ENCODE data around the gene CSTF2T.

DNA sequence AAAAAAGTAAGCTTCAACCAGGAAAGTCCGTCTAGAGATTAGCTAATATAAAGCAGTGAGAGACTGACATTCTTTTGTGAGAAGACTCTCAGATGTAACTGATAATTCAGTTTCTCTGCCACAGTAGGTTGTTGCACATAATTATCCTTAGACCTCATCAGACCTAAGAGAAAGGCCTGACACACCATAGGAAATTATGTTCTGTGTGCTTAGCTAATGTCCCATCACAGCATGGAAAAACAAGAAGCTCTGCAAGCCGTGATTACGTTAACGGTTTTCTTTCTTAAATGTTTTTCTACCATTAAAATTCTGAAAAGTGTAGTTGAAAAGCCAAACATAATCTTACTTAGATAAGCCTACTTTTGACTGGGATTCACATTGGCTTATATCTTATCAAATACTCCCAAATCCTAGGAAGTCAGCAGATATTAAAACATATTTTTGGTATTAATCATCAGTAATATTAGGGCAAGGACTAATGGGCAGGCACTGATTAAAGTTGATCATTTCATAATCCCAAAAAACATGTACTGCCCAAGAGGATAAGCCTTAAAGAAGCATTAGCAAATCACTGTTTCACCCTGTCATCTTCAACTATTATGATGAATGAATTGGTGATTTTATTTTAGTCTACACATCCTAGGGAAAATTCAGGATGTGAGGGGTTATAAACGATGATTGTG is 5.2 kb downstream of the CSTF2T start:
- TF ChIP-seq, protein P1, sequence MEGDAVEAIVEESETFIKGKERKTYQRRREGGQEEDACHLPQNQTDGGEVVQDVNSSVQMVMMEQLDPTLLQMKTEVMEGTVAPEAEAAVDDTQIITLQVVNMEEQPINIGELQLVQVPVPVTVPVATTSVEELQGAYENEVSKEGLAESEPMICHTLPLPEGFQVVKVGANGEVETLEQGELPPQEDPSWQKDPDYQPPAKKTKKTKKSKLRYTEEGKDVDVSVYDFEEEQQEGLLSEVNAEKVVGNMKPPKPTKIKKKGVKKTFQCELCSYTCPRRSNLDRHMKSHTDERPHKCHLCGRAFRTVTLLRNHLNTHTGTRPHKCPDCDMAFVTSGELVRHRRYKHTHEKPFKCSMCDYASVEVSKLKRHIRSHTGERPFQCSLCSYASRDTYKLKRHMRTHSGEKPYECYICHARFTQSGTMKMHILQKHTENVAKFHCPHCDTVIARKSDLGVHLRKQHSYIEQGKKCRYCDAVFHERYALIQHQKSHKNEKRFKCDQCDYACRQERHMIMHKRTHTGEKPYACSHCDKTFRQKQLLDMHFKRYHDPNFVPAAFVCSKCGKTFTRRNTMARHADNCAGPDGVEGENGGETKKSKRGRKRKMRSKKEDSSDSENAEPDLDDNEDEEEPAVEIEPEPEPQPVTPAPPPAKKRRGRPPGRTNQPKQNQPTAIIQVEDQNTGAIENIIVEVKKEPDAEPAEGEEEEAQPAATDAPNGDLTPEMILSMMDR (IDR thresholded peaks at IDR 0.05 in 8 of 11, conservative IDR thresholded peaks at IDR 0.05 in 3 of 11), result no peak
- TF ChIP-seq POLR2A (IDR thresholded peaks at IDR 0.05), result no peak

Data from spleen (tissue), 7 donors.